K562 treated with DMSO at 1 percent for 48 hours (cell line): Measurements from ENCODE around the gene PRDM9. TPM values are rescaled to one million over a fixed set of nuclear protein-coding genes. Genes with fewer than 3 reads are reported as not detected.

Experiments
- total RNA-seq: library from RNA; unstranded; fragments of 300-600 nt; gene quantifications from 2 replicates; pipeline ENCODE4 v1.2.3, GENCODE V29; 2022; ENCODE audit warnings: low replicate concordance; ENCODE audit errors: extremely low read depth

PRDM9 gene
- total RNA-seq, result not detected in 2 replicates

DNA sequence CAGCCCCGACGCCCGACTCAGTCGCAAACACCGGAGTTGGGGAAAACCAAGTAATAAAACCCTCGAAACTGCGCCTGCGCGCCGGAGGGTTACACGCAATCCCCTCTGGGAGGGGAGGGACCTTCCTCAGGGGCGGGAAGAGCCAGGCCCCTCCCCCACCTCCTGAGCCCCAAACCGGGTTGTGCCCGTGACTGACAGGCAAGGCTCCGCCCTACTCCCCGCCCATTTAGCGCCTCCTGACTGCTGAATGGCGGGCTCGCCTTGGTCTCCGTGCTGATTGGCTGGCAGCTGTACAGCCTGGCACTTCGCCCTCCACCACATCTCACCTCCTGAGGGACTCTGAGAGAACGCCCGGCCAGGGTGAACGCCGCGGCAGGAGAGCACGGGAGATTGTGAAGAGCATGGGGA, at the start of gene PRDM9:
TSS of gene PRDM9 (plus strand) at position 332 of the 408 bp plus-strand sequence. CDS start 1,425 bp downstream, outside the sequence.

